Thyroid gland (tissue), 4 donors: Measurements from ENCODE around the gene TLL1.

ENCODE experiments used
- POLR2A ChIP-seq, 2 donors: fragments of 450-650 bp; IDR thresholded peaks; one replicate each; pipeline ENCODE4 v1.6.1; 2017; ENCODE audit warnings: antibody characterized with exemption in 2 of 2, mild to moderate bottlenecking in 2 of 2, moderate library complexity in 1 of 2
- TF ChIP-seq, protein P1 (sequence below), 6 experiments: fragments of 200-600 bp in 3 of 6; fragments of 450-650 bp in 3 of 6; sonication (generic) in 3 of 6; IDR thresholded peaks; one replicate each; pipeline ENCODE4 v1.5.1; 2016 to 2019; ENCODE audit warnings: antibody characterized with exemption in 6 of 6, mild to moderate bottlenecking in 2 of 6, inconsistent platforms in 1 of 6, moderate library complexity in 1 of 6

DNA sequence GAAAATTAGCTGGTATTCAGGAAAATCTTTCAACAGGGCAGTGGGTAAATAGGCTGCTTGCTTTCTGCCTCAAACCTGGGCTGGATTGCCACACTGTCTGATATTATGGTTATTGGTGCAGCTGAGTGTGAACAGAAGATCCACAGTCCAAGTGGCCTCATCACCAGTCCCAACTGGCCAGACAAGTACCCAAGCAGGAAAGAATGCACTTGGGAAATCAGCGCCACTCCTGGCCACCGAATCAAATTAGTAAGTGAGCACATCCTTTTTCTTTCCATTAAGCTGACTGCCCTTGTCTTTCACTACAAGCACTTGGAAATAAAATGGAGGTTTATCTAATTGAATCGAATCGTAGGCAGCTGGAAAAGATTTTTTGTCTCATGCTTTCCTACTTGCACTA lies 204.7 kb downstream of the TLL1 start:
- TF ChIP-seq, protein P1, sequence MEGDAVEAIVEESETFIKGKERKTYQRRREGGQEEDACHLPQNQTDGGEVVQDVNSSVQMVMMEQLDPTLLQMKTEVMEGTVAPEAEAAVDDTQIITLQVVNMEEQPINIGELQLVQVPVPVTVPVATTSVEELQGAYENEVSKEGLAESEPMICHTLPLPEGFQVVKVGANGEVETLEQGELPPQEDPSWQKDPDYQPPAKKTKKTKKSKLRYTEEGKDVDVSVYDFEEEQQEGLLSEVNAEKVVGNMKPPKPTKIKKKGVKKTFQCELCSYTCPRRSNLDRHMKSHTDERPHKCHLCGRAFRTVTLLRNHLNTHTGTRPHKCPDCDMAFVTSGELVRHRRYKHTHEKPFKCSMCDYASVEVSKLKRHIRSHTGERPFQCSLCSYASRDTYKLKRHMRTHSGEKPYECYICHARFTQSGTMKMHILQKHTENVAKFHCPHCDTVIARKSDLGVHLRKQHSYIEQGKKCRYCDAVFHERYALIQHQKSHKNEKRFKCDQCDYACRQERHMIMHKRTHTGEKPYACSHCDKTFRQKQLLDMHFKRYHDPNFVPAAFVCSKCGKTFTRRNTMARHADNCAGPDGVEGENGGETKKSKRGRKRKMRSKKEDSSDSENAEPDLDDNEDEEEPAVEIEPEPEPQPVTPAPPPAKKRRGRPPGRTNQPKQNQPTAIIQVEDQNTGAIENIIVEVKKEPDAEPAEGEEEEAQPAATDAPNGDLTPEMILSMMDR (IDR thresholded peaks at IDR 0.05): no peak
- TF ChIP-seq POLR2A (IDR thresholded peaks at IDR 0.05): no peak
